Osteoblast (primary cell): ENCODE data around the gene EIF4B. TPM values are rescaled to one million over a fixed set of nuclear protein-coding genes. Genes with fewer than 3 reads are reported as not detected.
A peak's percentile ranks its signal among the peaks of the same experiment; 100 is the strongest.

Source experiments
- DNase-seq: peaks from one replicate; pipeline ENCODE4 v3.0.0; 2011; ENCODE audit warnings: low spot score, mixed read lengths; ENCODE audit not compliant: insufficient read length; ENCODE audit errors: missing footprints
- H2AFZ ChIP-seq: 2 replicates; pipeline ENCODE4 v1.6.0; 2011; ENCODE audit warnings: mild to moderate bottlenecking, low read length
- H3K27ac ChIP-seq: 2 replicates; pipeline ENCODE4 v1.5.1; 2011; ENCODE audit warnings: mild to moderate bottlenecking, low read depth, low read length, moderate library complexity
- H3K27me3 ChIP-seq: 2 replicates; pipeline ENCODE4 v1.6.0; 2012; ENCODE audit warnings: mild to moderate bottlenecking, control low read depth, inconsistent platforms, low read length, moderate library complexity; ENCODE audit not compliant: insufficient read depth
- H3K36me3 ChIP-seq: 2 replicates; pipeline ENCODE4 v1.5.1; 2011; ENCODE audit warnings: mild to moderate bottlenecking, low read length, control low read depth, moderate library complexity; ENCODE audit not compliant: insufficient read depth
- H3K4me1 ChIP-seq: 2 replicates; pipeline ENCODE4 v1.5.1; 2011; ENCODE audit warnings: mild to moderate bottlenecking, low read length, control low read depth, moderate library complexity; ENCODE audit not compliant: insufficient read depth
- H3K4me2 ChIP-seq: 2 replicates; pipeline ENCODE4 v1.6.0; 2011; ENCODE audit warnings: mild to moderate bottlenecking, low read length; ENCODE audit not compliant: insufficient read depth
- H3K4me3 ChIP-seq: fragments of 200-600 bp; sonication (generic); 3 replicates; pipeline ENCODE4 v1.5.1; 2012; ENCODE audit warnings: mild to moderate bottlenecking, low read length, inconsistent platforms; ENCODE audit not compliant: insufficient read depth
- H3K79me2 ChIP-seq: 2 replicates; pipeline ENCODE4 v1.6.0; 2012; ENCODE audit warnings: mild to moderate bottlenecking, low read length, control low read depth, inconsistent platforms; ENCODE audit not compliant: insufficient read depth
- H3K9me3 ChIP-seq: 2 replicates; pipeline ENCODE4 v1.5.1; 2011; ENCODE audit warnings: low read depth, low read length, control low read depth
- H4K20me1 ChIP-seq: 2 replicates; pipeline ENCODE4 v1.6.0; 2012; ENCODE audit warnings: mild to moderate bottlenecking, low read length, control low read depth; ENCODE audit not compliant: insufficient read depth
- CTCF ChIP-seq: IDR thresholded peaks from 2 replicates; pipeline ENCODE4 v1.5.1; 2011; ENCODE audit warnings: mild to moderate bottlenecking, low read depth, low read length, moderate library complexity; ENCODE audit errors: extremely low read depth
- total RNA-seq: library from RNA; depleted of rRNA; stranded (reverse); fragments of >200 nt; gene quantifications from 2 replicates; pipeline ENCODE4 v1.2.3, GENCODE V29; 2012

EIF4B gene
- total RNA-seq, 1 donor, result 1,332 TPM

GRCh38 chr12:53057816-53058500 is 51.7 kb downstream of the EIF4B start:
- Histone ChIP-seq H3K79me2 (no peaks in the 10 kb centered on the region), H3K4me3 (no peak overlapping the region), H3K36me3 (peaks cover 77% of the 10 kb centered on the region), H3K9me3 (no peaks in the 10 kb centered on the region), H4K20me1 (peaks cover 24% of the 10 kb centered on the region), H3K4me1 (peaks cover 35% of the 10 kb centered on the region), H3K27me3 (no peaks in the 10 kb centered on the region), H2AFZ (no peak overlapping the region), H3K27ac (no peak overlapping the region), H3K4me2 (no peak overlapping the region)
- no peak for TF ChIP-seq CTCF
- DNase-seq, result peak; percentile 56

- Histone ChIP-seq H3K27ac (no peak overlapping the region), H3K79me2 (no peaks in the 10 kb centered on the region), H3K4me1 (peaks cover 34% of the 10 kb centered on the region), H3K4me2 (no peak overlapping the region), H3K4me3 (no peak overlapping the region), H3K36me3 (peaks cover 77% of the 10 kb centered on the region), H3K27me3 (no peaks in the 10 kb centered on the region), H2AFZ (no peak overlapping the region), H4K20me1 (peaks cover 28% of the 10 kb centered on the region), H3K9me3 (no peaks in the 10 kb centered on the region)
- no peak for TF ChIP-seq CTCF
- DNase-seq, result peak; percentile 79
These were observed 52.6 kb downstream of the EIF4B start for GRCh38 chr12:53058674-53059433.

- no peaks in the 10 kb centered on the region for H3K27me3 ChIP-seq
- peak; percentile 74 for DNase-seq
- no peak overlapping the region for H3K4me2 ChIP-seq
- H3K79me2 ChIP-seq, result no peaks in the 10 kb centered on the region
- no peak overlapping the region for H3K27ac ChIP-seq
- TF ChIP-seq CTCF, result no peak
- H4K20me1 ChIP-seq, result peaks cover 31% of the 10 kb centered on the region
- H3K9me3 ChIP-seq, result no peaks in the 10 kb centered on the region
- H3K36me3 ChIP-seq, result peaks cover 77% of the 10 kb centered on the region
- H3K4me1 ChIP-seq, result peaks cover 36% of the 10 kb centered on the region
- H3K4me3 ChIP-seq, result no peak overlapping the region
- H2AFZ ChIP-seq, result no peak overlapping the region
These were observed 53.3 kb downstream of the EIF4B start for GRCh38 chr12:53059434-53060063.

- Histone ChIP-seq H3K27me3 (no peaks in the 10 kb centered on the region), H4K20me1 (peaks cover 31% of the 10 kb centered on the region), H3K4me3 (no peak overlapping the region), H3K36me3 (peaks cover 79% of the 10 kb centered on the region), H3K27ac (no peak overlapping the region), H3K9me3 (no peaks in the 10 kb centered on the region), H3K4me2 (no peak overlapping the region), H2AFZ (no peak overlapping the region), H3K79me2 (no peaks in the 10 kb centered on the region), H3K4me1 (peaks cover 39% of the 10 kb centered on the region)
- DNase-seq, result peak; percentile 44
- TF ChIP-seq CTCF, result no peak
These were observed 53.9 kb downstream of the EIF4B start for GRCh38 chr12:53060064-53060720.
